Activated CD8-positive, alpha-beta memory T cell treated with anti-CD3 and anti-CD28 coated beads for 4 hours (primary cell): Measurements from ENCODE around the gene ZNF580.

Experiments used
- DNase-seq, 2 donors: peaks; one replicate each; pipeline ENCODE4 v3.0.0-alpha.2; 2020; ENCODE audit warnings: low read depth in 2 of 2

The ZNF580 gene

DNA sequence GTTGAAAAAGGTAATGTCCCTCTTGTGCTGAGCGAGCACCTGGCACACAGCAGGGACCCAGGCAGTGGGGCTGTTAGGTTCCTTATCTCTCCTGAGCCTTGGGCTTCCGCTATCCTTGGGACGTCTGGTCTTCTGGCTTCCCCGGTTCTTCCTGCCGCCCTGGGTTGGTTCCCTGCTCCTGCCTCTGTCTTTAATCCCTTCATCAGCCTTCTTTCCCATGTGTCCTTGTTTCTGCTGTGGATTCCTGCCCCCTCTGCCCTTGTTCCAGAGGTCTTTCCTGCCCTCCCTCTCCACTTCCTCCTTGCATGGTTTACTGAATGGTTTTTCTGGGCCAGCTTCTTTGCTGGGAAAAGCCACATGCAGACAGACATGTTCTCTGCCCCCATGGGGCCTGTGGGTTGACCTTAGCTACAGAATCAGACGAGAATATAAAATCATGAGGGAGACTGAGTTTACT, 36.8 kb downstream of the ZNF580 start:
- no peak for DNase-seq

DNA sequence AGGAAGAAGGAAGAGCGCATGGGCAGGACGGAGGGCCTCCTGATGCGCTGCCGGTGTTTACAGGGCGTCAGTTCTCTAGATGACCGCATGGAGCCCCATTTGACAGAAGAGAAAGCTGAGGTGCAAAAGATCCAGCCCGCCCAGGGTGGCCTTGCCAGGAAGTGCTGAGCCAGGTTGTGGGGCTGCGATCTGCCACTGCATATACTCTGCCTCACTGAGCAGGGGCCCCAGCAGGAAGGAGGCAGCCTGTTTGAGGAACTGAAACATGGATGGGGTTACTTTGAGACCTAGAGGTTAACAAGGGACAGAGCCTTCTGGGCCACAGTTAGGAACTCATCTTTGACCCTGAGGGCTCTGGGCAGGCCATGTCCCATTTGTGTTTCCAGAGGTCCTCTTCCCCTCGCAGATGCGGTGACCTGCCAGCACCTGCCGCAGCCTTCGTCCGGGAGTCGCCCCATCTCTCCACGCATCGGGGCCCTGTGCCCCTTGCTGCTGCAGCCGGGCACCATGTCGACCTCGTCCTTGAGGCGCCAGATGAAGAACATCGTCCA, 37.4 kb downstream of the ZNF580 start:
- no peak for DNase-seq

DNA sequence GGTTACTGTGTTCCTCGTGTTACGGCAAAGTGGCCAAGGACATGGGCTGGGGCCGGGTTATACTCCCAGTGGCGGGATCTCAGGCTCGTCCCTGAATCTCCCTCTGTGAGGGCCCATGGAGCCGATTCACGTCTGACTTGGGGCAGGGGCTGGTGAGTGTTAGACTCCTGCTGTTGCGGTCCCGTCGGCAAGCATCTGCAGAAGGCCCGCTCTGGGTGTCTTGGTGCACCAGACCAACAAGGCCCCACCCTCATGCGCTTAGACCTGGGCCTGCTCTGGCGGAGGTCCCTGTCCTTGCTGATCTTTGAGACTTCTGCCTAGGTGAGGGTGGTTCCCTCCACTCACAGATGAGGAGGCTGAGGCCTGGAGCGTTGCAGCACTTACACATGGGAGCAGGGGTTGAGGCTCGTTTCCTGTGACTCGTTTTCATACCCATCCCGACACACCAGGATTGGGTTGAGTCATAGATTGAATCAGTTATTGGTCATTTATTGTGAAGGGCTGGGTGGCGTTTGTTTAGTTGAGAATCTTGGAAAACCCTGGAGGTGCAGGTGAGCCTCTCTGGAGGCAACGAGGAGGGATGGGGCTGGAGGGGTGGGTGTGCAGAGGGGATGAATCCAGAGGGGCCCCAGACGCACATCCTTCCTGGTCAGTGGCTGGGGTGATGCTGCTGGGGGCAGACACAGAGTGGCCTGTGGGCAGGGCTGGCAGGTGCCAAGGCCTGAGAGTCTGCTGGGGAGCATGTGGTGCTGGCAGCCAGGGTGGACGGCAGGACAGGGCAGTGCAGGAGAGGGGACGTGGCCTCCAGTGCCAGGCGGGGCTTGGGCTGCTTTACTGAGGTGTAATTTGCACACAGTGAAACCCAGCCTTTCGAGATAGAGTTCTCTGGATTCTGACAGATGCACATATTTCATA, 38.8 kb downstream of the ZNF580 start:
- no peak for DNase-seq

DNA sequence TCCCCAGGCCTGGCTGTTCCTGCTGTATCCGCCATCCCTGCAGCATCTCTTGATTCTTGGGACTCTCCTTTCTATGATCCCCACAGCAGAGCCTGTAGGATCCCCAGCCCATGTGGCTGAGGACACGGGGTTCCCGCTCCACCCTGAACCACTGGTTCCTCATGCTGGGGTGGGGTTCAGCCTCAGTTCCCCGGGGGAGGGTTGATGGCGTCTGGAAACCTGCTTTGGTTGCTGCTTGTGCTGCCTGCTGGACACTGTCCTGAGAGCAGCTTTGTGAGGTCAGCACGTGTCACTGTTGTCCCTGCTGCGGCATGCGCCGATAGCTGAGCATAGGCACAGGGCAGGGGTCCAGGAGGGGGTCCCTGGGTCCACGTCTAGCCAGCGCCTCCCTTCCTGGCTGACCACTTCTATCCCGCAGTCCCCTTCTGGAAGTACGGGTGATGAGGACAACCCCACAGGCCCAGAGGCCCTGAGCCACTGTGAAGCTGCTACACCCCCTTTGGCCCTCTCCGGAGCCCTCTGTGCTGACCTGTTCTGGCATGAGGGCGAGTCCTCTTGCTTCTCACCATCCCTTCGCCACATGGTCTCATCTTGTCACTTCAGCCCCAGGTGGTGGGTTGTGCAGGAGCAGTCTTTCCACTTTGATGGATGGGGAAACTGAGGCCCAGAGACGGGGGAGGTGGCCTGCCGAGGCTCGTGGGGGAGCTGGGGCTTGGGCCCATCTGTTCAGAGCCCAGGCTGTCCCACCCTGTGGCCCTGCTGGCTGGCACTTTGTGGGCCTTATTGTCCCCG, 39.7 kb downstream of the ZNF580 start:
- no peak for DNase-seq

DNA sequence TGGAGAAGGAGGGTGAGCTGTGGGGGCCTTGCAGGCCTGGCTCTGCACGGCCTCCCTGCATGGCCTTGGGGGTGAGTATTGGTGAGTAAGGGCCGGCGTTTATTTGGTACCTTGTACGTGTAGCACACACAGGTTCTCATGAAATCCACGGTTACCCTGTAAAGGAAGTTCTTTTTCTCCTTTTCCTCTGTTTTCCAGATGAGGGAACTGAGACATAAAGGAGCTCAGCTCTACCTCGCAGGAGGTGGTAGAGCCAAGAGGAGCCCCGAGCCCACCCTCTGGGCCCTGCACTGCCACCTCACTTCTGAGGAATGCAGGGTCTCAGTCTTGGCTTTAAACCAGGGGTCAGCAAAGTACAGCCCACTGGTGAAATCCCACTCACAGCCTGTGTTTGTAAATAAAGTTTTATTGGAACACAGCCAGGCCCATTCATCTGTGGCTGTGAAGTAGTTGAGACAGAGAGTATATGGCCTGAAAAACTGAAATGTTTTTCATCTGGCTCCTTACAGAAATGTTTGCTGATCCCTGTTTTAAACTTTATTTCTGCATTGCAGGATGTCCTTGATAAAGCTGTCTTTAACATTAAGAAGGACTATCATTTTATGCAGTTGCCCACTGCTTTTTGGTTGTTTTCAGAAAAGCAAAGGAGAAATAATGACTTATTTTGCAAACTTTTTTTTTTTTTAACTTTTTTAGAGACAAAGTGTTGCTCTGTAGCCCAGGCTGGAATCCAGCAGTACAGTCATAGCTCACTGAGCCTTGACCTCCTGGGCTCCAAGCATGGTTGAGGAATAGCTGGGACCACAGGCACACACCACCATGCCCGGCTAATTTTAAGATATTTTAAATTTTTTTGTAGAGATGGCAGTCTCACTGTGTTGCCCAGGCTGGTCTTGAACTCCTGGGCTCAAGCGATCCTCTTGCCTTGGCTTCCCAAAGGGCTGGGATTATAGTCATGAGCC, 40.6 kb downstream of the ZNF580 start:
- no peak for DNase-seq

DNA sequence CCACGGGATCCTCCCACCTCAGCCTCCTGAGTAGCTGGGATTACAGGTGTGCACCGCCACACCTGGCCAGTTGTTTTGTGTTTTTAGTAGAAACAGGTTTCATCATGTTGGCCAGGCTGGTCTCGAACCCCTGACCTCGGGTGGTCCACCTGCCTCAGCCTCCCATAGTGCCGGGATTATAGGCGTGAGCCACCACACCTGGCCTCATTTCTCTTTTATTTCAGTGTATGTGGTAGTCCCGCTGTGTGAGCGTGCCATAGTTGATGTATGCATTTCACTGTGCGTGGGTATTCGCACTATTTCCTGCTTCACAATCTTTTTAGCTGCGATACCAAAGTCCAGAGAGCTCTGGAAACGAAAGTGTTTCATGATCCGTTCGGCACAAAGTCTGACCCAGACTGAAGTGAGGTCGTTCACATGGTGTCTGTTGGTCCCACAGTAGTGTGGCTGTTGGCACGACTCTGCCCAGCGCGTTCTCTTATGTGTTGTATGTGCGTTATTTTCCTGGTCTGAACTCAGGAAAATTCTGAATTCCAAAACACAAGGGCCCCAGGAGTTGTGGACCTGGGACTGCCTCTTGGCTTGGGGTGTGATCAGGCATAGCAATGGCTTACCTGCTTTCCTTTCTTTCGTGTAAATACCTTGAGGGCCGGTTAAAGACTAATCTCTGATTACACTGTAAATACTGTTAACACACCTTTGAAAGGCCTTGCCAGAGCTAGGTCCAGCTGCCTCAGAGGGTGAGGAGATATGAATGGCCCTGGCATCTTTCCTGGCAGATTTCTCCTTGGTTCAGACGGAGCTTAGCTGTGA, 42.9 kb downstream of the ZNF580 start:
- no peak for DNase-seq

DNA sequence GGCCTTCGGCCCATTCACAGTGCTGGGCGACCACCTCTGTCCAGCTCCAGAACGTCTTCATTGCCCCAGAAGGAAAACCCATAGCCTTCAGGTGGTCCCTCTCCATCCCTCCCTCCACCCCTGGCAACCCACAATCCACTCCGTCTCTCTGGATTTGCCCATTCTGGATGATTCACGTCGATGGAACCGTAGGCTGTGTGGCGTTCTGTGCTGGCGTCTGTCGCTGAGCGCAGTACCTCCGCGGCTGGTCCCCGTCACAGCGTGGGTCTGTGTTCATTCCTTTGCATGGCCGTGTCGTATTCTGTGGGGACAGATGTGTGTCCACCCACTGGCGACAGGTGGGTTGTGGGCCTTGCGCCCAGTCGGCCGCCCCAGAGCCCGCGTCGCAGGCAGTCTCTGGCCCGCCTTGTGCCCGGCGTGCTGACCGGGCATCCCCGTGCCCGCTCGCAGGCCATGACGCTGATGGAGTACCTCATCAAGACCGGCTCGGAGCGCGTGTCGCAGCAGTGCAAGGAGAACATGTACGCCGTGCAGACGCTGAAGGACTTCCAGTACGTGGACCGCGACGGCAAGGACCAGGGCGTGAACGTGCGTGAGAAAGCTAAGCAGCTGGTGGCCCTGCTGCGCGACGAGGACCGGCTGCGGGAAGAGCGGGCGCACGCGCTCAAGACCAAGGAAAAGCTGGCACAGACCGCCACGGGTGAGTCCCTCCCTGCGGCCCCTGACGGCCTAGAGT, 44.3 kb downstream of the ZNF580 start:
- DNase-seq: no peak

DNA sequence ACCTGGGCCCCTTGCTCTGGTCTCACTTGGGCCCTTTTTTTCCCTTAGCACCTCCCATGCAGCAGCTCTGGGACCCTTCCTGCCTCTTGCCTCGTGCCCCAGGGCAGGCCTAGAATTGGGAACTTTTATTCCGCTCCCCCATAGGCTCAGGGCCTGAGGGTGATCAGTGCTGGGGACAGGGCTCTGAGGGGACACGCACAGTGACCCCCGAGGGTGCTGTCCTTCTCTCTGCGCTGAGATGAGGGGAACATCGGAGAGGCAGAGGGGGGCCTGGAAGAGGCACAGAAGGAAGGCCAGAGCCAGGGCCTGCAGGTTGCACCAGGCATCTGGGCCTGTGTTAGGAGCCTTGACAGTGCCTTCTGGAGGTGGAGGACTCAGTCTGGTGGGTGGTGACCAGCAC, 45.0 kb downstream of the ZNF580 start:
- DNase-seq: no peak

DNA sequence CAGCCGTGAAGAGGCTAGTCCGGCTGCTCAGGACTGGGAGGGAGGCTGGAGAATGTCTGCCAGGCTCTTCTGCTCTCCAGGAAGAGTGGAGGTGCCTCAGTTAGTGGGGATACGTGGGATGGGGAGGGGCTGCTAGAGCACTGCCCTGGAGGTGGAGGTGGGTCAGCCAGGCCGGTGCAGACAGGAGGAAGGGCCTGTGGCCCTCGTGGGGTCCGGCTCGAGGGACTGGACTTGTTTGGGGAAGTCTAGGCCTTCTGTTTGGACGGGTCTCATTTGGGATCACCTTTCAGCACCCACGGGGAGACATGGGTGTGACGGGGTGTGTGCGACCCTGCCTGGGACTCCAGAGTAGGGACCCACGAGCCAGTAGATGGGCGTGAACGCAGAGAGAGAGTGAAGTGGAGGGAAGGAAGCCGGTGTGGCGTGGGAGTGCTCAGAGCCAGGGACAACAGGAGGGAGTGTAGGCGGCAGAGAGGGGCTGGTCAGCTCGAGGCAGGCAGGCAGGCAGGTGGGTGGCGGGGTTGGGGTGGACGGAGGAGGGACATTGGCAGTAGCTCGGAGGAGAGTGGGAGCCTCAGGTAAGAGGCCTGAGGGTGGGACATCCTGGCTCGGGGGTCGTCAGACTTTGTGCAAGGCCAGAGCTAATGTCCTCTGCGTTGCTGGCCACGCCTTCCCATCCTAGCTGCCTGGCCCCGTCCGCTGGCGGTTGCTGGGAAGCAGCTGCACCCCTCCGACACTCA, 45.7 kb downstream of the ZNF580 start:
- DNase-seq: no peak

DNA sequence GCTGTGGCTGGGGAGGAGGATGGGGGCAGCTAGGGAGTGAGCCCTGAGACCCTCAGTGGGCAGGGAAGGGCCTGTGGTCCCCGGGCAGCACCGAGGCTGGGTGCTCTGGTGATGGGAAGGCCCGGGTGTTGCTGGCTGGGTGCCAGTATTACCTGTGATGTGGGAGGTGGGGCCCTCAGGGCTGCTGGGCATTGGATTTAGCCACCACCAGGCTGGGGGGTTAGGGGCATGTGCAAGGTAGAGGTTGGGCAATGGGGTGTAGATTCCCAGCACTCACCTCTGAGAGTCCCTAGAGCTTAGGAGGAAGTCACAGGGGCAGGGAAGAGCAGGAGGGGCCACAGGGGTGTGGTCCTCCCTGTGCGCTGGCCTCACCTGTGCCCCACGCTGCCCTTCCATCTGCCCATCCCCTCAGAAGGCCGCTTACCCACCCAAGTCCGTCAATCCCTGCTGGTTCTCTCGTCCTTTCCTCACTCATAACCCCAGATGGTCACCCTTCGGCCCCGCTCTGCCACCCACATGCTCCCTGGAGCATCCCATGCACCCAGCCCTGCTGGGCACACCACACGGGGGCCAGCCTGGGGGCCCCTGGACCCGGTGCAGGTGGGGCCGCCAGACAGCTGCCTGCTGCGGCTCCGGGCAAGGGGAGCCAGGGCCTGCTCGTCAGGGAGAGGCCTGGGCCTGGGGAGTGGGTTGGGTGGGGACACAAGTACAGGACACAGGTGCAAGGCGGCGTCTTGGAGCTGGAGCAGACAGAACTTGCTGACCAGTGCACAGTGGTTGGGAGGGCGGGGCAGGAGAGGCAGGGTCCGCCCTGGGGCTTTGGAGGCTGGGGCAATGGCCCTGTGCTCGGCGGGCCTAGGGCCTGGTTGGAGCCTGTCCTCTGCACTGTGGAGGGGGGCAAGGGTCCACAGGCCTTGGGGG, 46.7 kb downstream of the ZNF580 start:
- no peak for DNase-seq

DNA sequence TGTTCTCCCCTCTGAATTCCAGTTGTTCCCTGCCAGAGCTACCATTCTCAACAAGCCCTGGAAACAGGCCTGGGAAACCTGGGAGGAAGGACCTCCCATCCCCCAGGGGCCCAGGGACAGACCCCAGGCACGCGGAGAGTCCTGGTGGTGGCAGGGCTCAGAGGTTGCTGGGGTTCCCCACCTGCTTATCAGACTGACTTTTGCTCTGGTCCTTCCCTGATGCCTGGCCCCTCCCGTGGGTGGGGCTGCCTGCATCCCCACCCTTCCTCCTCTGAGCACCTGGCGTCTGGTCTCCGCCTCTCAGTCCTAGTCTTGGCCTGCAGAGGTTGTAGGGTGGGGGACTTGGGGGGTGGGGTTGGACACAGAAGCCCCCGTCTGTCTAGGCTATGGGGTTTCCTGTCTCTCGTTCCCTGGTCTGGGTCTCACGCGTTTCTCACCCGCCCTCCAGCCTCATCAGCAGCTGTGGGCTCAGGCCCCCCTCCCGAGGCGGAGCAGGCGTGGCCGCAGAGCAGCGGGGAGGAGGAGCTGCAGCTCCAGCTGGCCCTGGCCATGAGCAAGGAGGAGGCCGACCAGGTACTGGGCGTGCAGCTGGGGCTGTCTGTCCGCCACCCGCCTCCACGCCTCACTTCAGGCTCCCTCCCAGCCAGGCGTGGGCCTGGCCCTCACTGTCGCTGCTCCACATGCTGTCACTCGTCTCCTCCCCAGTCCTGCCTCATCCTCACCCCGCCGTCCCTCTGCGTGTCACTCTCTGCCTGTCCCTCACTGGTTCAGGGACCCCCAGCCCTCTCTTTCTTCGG, 47.8 kb downstream of the ZNF580 start:
- no peak for DNase-seq

DNA sequence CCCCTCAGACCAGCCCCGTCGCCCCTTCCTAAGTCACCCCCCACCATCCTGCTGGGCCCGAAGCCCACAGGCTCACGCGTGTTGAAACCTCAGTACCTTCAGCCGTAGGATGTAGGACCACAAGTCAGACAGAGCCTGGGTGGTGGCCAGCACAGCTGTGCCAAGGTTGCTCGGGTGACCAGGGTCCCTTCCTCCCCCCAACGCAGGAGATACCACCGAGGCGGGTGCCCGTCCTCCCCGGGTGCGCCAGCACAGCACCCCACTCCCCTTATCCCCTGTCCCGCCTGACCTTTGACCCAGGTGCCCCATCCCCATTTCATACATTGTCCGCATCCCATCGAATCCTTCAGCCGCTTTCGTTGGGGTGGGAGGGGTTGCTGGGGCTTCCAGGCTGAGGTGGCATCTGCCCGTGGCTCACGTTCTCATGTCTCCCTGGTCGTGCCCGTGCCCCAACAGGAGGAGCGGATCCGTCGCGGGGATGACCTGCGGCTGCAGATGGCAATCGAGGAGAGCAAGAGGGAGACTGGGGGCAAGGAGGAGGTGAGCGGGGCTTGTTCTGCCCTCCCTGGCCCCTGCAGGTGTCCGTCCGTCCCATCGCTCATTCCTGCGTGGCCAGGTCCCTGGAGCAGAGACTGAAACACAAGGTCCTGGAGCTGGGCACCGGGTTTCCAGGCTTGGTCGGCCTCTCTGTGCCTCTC, 48.8 kb downstream of the ZNF580 start:
- DNase-seq: no peak

DNA sequence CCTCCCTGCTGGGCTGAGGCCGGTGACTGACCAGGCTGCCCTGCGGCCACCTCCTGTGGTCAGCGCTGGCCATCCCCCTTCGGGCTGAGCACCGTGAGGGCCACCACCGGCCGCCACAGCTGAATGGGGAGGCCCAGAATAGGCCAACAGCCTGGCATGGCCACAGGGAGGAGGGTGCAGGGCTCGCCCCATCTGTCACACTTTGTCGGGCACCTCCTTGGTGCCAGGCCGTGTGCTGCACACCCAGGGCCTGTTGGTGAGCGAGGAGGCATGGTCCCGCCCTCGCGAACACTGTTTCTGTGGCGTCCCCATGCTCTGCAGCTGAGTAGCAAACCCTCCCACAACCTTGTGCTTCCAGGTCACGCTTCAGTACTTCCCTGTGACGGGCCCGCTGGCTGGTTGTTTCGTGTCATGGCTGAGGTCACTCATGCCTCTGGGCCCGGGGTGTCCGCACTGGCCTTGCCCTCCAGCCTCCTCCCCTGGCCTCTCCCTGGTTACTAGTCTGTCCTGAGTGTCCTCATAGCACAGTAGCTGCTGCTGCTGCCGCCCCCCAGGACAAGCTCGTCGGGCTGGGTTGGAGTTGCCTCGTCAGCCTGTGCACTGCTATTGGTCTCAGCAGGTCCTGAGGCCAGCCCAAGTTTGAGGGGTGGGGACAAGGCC, 49.4 kb downstream of the ZNF580 start:
- DNase-seq: no peak

DNA sequence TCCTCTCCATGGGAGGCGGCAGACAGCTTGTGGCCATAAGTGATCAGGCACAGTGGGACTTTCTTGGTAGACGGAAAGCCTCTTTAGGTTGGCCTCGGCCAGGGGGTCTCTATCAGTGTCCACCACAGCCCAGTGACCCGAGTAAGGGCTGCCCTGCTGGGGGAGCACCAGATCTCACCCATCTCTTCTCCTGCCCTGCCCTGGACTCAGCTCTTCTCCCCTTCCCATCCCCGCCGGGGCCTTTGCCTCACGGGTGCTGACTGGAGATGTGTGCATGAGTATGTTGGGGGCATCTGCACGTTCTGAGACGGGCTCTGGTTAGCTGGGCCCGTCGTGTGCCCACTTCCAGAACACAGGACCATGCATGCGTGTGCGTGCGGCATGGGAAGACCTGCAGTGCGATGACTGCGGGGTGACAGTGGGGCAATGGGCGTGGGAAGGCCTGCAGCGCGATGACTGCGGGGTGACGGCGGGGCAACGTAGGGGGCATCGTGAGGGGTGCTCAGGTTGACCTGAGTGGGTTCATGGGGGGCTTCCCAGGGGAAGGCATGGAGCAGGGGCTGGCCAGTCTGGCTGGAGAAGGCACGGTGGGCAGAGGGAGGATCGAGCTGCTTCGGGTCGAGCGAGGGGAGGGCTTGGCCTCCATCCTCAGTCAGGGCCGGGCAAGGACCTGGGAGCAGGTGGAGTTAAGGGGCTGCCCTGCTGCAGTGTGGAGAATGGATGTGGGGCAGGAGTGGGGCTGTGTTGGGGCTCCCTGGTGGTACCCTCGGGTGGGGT, 50.2 kb downstream of the ZNF580 start:
- DNase-seq: no peak
